MM.1S (cell line): ENCODE results near the gene FGF8.

Experiments used
- CTCF ChIP-seq: fragments of 300-600 bp; sonication (generic); IDR thresholded peaks from 2 replicates; pipeline ENCODE4 v1.5.1; 2016; ENCODE audit warnings: antibody characterized with exemption, low read length, mixed read lengths
- EZH2 ChIP-seq: fragments of 300-600 bp; sonication (generic); optimal IDR thresholded peaks from 2 replicates; pipeline ENCODE3; 2017; ENCODE audit warnings: low read depth, mild to moderate bottlenecking, antibody characterized with exemption, low read length, mixed read lengths

DNA sequence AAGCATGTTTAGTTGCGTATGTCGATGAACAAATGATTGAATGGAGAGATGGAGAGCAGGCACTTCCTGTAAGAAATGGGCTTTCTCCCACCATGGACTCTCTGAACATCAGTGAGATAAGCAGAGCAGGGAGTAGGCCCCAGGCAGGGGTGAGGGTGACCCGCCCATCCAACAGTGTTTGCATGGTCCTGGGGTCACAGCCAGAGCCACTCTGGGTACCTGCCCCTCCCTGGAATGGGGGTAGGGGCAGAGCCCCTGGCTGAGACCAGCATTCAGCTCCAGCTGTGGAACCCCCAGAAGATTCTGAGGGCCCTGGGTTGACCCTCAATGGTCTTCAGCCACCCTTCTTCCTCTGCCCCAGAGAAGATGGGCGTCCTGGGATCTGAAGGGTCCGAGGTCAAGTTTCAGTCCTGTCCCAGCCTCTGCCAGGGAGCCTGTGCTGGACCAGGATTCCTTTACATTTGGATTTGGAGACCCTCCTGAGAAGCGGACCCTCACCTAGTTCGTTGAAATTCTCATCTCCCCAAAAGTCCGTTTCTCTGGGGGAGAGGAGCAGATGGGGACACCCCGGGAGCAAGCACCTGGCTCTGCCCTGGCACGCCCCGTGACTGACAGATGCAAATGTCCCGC is 2.4 kb upstream of the FGF8 start:
- no peak for TF ChIP-seq CTCF
- TF ChIP-seq EZH2 = no peak
